ENCODE data around the gene METTL6.

GRCh38 chr3:15429080-15429479 is 1.7 kb upstream of the METTL6 start:
- TF ChIP-seq CTCF (IDR thresholded peaks at IDR 0.05) (no peak), POLR2A (IDR thresholded peaks at IDR 0.05) (no peak)
